NOMO-1 (cell line): ENCODE data around the gene CACNA2D4.
A peak's percentile ranks its signal among the peaks of the same experiment; 100 is the strongest.

Experiments used
- DNase-seq, 2 experiments: peaks; one replicate each; lab custom pipeline; 2025; ENCODE audit not compliant: unreplicated experiment in 2 of 2; lab: John Stamatoyannopoulos, UW

The CACNA2D4 gene

GRCh38 chr12:1920436-1920835 lies 2.0 kb upstream of the CACNA2D4 start:
- DNase-seq: peak in 1 of 2 experiments; percentile 21

- no peak for DNase-seq
Measured at GRCh38 chr12:1919763-1920162, 1.3 kb upstream of the CACNA2D4 start.

GRCh38 chr12:1919284-1919683 lies 832 bp upstream of the CACNA2D4 start:
- DNase-seq: no peak

- DNase-seq: no peak
Measured at GRCh38 chr12:1918884-1919236, 408 bp upstream of the CACNA2D4 start.

GRCh38 chr12:1917172-1918070 lies 1.0 kb downstream of the CACNA2D4 start:
- peak; percentile 73 to 78 for DNase-seq

DNA sequence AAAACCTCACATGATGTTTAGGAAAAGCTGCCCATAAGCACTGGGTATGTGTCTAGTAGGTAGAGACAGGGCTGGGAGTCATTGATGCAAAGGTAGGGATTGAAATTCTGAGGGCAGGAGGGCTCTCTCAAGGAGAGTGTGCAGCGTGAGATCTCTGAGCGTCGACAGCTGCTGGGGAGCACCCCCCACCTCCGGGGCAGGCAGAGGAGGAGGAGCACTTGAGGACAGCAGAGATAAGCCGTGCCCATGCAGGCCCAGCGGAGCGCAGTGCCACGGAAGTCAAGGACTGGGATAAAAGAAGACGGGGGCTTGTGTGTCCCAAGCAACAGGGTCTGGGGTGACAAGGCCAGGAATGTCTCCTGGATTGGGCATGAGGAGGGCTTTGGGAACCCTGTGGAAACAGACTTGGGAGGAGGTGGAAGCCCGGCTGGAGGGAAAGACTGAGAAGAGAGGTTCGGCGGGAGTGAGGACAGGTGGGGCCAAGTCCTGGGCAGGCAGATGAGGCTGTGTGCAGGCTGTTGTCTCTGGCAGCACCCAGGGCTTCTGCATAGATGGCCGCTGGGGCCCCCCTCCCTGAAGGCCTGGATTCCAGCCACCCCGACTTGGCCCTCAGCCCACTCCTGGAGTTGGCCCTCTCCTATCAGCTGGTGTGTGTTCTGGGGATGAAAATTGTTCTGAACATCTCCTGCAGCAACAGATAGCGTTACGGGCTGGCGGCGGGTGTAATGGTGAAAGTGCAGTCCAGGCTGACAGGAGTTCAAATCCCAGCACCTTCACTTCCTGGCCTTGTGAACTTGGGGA lies 1.9 kb downstream of the CACNA2D4 start:
- no peak for DNase-seq

DNA sequence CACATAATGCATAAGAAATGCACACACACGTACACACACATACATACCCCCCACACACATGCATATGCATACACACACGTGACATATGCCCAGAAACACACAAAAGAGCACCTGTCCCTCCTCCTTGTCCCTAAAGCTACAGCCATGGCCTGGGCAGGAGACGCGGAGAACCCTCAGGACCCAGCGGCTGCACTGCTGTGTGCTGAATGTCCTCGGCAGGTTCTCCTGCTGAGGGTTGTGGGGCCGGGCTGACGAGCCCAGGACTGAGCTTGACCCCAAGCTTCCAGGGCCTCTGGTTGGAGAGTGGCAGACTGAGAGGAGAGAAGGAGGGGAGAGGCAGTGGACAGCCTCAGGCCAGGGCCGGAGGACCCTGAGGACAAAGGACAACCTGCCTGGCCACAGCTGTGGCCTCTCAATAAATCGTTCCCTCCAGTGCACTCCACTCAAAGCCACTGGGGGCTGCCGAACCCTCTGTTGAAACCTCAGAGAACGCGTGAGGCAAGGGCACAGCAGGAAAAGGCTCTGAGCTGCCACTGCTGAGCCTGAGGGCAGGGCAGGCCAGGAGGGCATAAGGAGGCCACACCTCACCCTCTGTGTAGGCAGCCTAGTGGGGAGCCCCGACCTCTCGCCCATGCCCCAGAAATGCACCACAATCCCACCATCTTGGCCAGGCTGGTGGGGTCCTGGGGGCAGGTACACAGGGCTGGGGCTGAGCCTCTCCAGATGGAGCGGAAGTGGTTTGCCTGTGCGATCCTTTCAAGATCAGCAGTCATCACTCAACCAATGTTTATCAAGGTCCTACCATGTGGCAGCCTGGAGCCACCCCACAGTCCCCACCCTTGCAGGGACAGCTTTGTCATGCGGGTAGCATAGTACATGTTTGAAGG lies 3.1 kb downstream of the CACNA2D4 start:
- DNase-seq: no peak

- no peak for DNase-seq
Measured at GRCh38 chr12:1914114-1914911, 4.1 kb downstream of the CACNA2D4 start.

GRCh38 chr12:1913377-1914113 lies 4.9 kb downstream of the CACNA2D4 start:
- no peak for DNase-seq

DNA sequence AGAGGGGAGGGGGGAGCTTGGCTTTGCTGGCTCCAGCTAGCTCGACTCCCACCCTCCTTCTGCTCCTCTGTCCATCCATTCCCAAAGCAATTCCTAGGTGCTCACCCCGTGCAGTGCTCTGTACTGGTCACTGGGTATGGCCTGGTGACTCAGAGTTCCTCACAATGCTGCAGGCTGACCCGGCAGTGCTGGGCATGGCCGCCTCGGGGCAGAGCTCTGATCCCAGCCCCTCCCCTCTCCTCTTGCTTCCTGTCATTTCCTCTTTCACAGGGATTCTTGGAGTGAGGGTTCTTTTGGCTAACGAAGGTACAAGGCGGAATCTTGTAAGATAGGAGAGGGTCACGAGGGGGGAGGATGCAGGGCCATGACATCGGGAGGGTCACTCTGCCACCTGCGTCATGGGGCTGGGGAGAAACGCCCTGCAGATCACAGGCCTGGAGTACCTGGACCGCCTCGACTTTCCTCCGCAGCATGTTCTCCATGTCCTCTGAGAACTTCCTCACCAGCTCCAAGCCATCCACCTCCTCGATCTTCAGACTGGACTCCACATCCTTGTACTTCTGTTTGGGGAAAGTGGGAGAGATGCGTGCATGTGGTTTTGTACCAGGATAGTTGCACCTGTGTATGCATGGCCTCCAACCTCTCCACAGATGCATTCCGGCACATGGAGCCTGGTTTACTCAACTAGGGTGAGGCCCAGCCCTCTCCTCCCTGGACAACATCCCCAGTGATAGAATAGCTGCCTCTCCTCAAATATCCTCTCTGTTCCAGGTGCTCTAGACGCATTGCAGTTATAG lies 5.7 kb downstream of the CACNA2D4 start:
- no peak for DNase-seq

- DNase-seq: no peak
Measured at GRCh38 chr12:1911598-1912575, 6.6 kb downstream of the CACNA2D4 start.

DNA sequence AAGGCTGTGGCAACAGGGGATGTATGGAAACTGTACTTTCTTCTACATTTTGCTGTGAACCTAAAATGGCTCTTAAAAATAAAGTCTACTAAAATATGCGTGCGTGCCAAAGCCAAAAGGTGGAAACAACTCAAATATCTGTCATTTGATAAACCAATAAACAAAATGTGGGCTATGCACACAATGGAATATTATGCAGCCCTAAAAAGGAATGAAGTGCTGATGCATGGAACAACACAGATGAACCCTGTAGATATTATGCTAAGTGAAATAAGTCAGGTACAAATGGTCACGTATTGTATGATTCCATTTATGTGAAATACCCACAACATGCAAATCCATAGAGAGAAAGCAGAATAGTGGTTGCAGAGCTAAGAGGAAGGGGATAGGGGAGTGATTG lies 8.0 kb downstream of the CACNA2D4 start:
- DNase-seq: no peak

GRCh38 chr12:1908758-1909157 lies 9.7 kb downstream of the CACNA2D4 start:
- no peak for DNase-seq

DNA sequence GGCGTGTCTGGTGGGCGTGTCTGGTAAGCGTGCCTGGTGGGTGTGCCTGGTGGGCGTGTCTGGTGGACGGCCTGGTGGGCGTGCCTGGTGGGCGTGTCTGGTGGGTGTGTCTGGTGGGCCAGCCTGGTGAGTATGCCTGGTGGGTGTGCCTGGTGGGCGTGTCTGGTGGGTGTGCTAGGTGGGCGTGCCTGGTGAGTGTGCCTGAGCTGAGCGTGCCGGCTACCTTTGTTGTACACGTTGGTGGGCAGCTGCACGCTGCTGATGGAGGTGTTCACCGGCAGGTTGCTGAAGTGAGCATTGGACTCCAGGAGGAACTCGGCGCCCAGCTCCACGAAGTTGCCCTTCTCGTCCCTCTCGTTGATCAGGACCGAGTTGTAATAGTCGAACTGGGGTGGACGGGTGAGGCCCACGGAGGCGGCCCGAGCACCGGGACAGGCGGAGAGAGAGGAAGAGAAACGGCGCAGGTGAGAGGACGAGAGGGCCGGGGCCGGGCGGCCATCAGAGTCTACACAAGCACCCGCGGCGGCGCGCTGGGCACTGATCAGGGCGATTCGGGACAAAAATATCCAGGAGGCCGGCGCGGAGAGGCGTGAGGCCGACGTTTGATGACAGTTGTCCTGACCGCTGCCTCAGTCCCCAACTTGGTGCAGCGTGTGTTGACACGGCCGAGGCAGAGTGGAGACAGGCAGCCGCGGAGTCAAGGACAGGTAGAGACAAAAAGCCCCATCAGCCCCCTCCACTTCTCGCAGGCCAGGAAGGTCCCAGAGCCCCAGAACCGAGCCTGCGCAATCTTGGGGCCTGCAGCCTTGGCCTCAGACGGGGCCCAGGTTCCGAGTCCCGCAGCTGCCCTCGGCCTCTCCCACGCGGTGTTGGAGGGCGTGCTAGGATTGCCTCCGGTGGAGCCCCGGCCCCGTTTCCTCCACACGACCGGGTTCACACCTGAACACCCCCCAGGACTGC lies 10.5 kb downstream of the CACNA2D4 start:
- DNase-seq: no peak

- no peak for DNase-seq
Measured at GRCh38 chr12:1906579-1906978, 11.9 kb downstream of the CACNA2D4 start.

DNA sequence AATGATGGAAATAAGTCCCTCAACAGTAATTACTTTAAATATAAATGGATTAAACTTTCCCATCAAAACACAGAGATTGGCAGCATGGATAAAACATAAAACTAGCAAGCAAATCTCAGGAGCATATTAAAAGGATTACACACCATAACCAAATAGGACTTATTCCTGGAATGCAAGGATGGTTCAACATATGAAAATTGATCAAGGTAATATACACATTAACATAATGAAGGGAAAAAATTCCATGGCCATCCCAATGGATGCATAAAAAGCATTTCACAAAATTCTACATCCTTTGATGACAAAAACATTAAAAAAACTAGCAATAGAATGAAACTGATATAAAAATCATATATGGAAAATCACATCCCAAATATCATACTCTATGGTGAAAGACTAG lies 13.6 kb downstream of the CACNA2D4 start:
- DNase-seq: no peak
